Suprapubic skin (tissue), 4 donors: ENCODE results near the gene MIOS. TPM values are rescaled to one million over a fixed set of nuclear protein-coding genes. Genes with fewer than 3 reads are reported as not detected.

ENCODE experiments used
- DNase-seq, 2 donors: peaks; one replicate each; pipeline ENCODE4 v3.0.0-alpha.2; 2019; ENCODE audit warnings: low spot score in 2 of 2
- H3K27ac ChIP-seq: fragments of 200-600 bp; sonication (generic); one replicate; pipeline ENCODE4 v1.5.1; 2019
- H3K27me3 ChIP-seq: fragments of 200-600 bp; sonication (generic); one replicate; pipeline ENCODE4 v1.5.1; 2019
- H3K36me3 ChIP-seq: fragments of 200-600 bp; sonication (generic); one replicate; pipeline ENCODE4 v1.5.1; 2019
- H3K4me1 ChIP-seq: fragments of 200-600 bp; sonication (generic); one replicate; pipeline ENCODE4 v1.5.1; 2019
- H3K4me3 ChIP-seq: fragments of 200-600 bp; sonication (generic); one replicate; pipeline ENCODE4 v1.5.1; 2019; ENCODE audit warnings: mild to moderate bottlenecking
- H3K9me3 ChIP-seq: fragments of 200-600 bp; sonication (generic); one replicate; pipeline ENCODE4 v1.5.1; 2019
- CTCF ChIP-seq, 2 donors: fragments of 200-600 bp in 1 of 2; fragments of 450-650 bp in 1 of 2; sonication (generic) in 1 of 2; IDR thresholded peaks; one replicate each; pipeline ENCODE4 v1.5.1; 2016 to 2019; ENCODE audit warnings: antibody characterized with exemption in 2 of 2, mild to moderate bottlenecking in 1 of 2, moderate library complexity in 1 of 2
- EP300 ChIP-seq: sonication (generic); formaldehyde crosslinking; IDR thresholded peaks from one replicate; pipeline ENCODE4 v1.6.1; 2017; ENCODE audit warnings: antibody characterized with exemption
- POLR2A ChIP-seq, 2 donors: fragments of 450-650 bp; IDR thresholded peaks; one replicate each; pipeline ENCODE4 v1.6.1; 2017; ENCODE audit warnings: antibody characterized with exemption in 2 of 2, mild to moderate bottlenecking in 2 of 2, moderate library complexity in 2 of 2
- POLR2AphosphoS5 ChIP-seq, 3 donors: sonication (generic); formaldehyde crosslinking; IDR thresholded peaks; one replicate each; pipeline ENCODE4 v1.6.1; 2017; ENCODE audit warnings: antibody characterized with exemption in 3 of 3
- WGBS: methylation state at CpG from one replicate; pipeline ENCODE4 v1.1.5; 2018; 5-methylcytosine and 5-hydroxymethylcytosine counted together
- total RNA-seq, 4 donors: library from RNA; depleted of rRNA; stranded (reverse); fragments of >200 nt; gene quantifications; one replicate each; pipeline ENCODE4 v1.1.0, GENCODE V29; 2016

MIOS gene
- total RNA-seq, 4 donors from 2014 or later = 45.1 to 65.8 (median 55.7) TPM

- no peaks in the 10 kb centered on the region for H3K27me3 ChIP-seq
These were observed 32.8 kb upstream of the MIOS start for GRCh38 chr7:7533831-7534430.

GRCh38 chr7:7535691-7536090 is 31.0 kb upstream of the MIOS start, which contains the start of gene COL28A1:
Gene COL28A1, minus strand, starts transcription at chr7:7535873. Its CDS starts 2,998 bp downstream, at chr7:7532875.
- DNase-seq = no peak
- Histone ChIP-seq H3K27me3 (no peaks in the 10 kb centered on the region), H3K27ac (no peak within 1 kb of the TSS), H3K4me3 (no peak within 1 kb of the TSS), H3K9me3 (no peaks in the 10 kb centered on the region), H3K36me3 (no peaks in the 10 kb centered on the region), H3K4me1 (no peaks in the 10 kb centered on the region)
- no peak for TF ChIP-seq POLR2A (IDR thresholded peaks at IDR 0.05)
- no peak for TF ChIP-seq EP300
- TF ChIP-seq POLR2AphosphoS5 (IDR thresholded peaks at IDR 0.05) = no peak
- TF ChIP-seq CTCF (IDR thresholded peaks at IDR 0.05) = no peak
- 31% methylated on average over 1 of the region's 1 CpG for WGBS

More at GRCh38 chr7:7533831-7534430, 32.8 kb upstream of the MIOS start:
- WGBS = 80% methylated on average over 3 of the region's 3 CpGs
- TF ChIP-seq EP300 (no peak), POLR2AphosphoS5 (IDR thresholded peaks at IDR 0.05) (no peak), CTCF (IDR thresholded peaks at IDR 0.05) (no peak), POLR2A (IDR thresholded peaks at IDR 0.05) (no peak)
- no peaks in the 10 kb centered on the region for H3K36me3 ChIP-seq
- no peaks in the 10 kb centered on the region for H3K4me1 ChIP-seq
- no peak overlapping the region for H3K4me3 ChIP-seq
- no peak for DNase-seq
- no peaks in the 10 kb centered on the region for H3K9me3 ChIP-seq
- no peak overlapping the region for H3K27ac ChIP-seq

GRCh38 chr7:7536396-7537019 is 30.2 kb upstream of the MIOS start:
- H3K4me3 ChIP-seq = no peak overlapping the region
- no peaks in the 10 kb centered on the region for H3K4me1 ChIP-seq
- no peak for DNase-seq
- no peaks in the 10 kb centered on the region for H3K27me3 ChIP-seq
- H3K27ac ChIP-seq = no peak overlapping the region
- no peaks in the 10 kb centered on the region for H3K36me3 ChIP-seq
- no peaks in the 10 kb centered on the region for H3K9me3 ChIP-seq
- 88% methylated on average over 5 of the region's 5 CpGs for WGBS
- no peak for TF ChIP-seq POLR2AphosphoS5 (IDR thresholded peaks at IDR 0.05)
- no peak for TF ChIP-seq POLR2A (IDR thresholded peaks at IDR 0.05)
- TF ChIP-seq CTCF (IDR thresholded peaks at IDR 0.05) = no peak
- no peak for TF ChIP-seq EP300

- no peak overlapping the region for H3K4me3 ChIP-seq
- no peaks in the 10 kb centered on the region for H3K36me3 ChIP-seq
- WGBS = 82% methylated on average over 2 of the region's 2 CpGs
These were observed 29.0 kb upstream of the MIOS start for GRCh38 chr7:7537711-7538110.

More at GRCh38 chr7:7537711-7538110, 29.0 kb upstream of the MIOS start:
- no peaks in the 10 kb centered on the region for H3K4me1 ChIP-seq
- no peaks in the 10 kb centered on the region for H3K9me3 ChIP-seq
- no peak overlapping the region for H3K27ac ChIP-seq
- DNase-seq = no peak
- no peaks in the 10 kb centered on the region for H3K27me3 ChIP-seq
- TF ChIP-seq CTCF (IDR thresholded peaks at IDR 0.05) (no peak), POLR2AphosphoS5 (IDR thresholded peaks at IDR 0.05) (no peak), POLR2A (IDR thresholded peaks at IDR 0.05) (no peak), EP300 (no peak)
